Retinal pigment epithelial cell (primary cell): Measurements from ENCODE around the gene ZNF618.

Source experiments
- DNase-seq: peaks from one replicate; pipeline ENCODE4 v3.0.0-alpha.2; 2010; ENCODE audit warnings: low read depth
- H3K4me3 ChIP-seq: 2 replicates; pipeline ENCODE4 v1.5.1; 2011; ENCODE audit warnings: mild to moderate bottlenecking, low read length, control low read depth, moderate library complexity
- TF ChIP-seq, protein P1 (sequence below): conservative IDR thresholded peaks from 2 replicates; pipeline ENCODE4 v1.5.1; 2011; ENCODE audit warnings: low read depth, low read length, control low read depth, inconsistent platforms

The ZNF618 gene

DNA sequence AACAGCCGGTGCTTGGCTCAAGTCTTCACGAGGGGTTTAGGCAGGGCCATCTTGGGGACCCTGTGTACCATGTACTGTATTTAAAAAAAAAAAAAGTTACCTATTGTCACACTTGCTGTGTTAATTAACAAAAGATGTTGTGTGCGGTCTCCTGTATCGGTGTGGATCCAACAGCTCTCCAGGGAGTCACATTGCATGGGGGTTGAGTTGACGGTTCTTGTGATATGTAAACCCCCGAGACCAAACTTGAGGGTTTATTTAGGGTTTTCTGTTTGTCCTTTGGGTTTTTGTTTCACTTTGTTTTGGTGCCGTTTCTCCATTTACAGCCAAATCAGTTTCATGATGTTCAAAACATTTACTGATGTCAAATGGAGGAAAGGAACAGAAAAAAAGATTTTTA is 179.8 kb downstream of the ZNF618 start:
- DNase-seq = no peak
- no peak overlapping the region for H3K4me3 ChIP-seq
- TF ChIP-seq, protein P1, sequence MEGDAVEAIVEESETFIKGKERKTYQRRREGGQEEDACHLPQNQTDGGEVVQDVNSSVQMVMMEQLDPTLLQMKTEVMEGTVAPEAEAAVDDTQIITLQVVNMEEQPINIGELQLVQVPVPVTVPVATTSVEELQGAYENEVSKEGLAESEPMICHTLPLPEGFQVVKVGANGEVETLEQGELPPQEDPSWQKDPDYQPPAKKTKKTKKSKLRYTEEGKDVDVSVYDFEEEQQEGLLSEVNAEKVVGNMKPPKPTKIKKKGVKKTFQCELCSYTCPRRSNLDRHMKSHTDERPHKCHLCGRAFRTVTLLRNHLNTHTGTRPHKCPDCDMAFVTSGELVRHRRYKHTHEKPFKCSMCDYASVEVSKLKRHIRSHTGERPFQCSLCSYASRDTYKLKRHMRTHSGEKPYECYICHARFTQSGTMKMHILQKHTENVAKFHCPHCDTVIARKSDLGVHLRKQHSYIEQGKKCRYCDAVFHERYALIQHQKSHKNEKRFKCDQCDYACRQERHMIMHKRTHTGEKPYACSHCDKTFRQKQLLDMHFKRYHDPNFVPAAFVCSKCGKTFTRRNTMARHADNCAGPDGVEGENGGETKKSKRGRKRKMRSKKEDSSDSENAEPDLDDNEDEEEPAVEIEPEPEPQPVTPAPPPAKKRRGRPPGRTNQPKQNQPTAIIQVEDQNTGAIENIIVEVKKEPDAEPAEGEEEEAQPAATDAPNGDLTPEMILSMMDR = no peak

DNA sequence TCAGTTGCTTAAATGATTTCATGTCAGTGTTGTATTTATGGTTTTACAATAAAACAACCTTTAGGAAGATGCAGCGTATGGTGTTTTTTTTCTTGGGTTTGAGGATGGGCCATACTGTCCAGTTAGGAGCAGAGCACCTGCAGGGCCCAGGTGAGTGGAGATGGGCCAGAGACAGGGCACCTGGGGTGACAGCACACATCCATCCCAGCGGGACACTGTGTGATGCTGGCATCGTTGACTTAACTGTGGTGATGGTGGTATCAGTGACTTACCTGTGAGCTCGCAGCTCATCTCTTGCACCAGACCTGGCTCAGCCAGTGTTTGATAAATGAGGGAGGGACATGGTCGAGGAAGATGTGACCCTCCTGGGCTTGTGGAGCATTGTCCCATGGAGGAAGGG is 180.4 kb downstream of the ZNF618 start:
- no peak overlapping the region for H3K4me3 ChIP-seq
- DNase-seq = no peak
- TF ChIP-seq, protein P1 = no peak

GRCh38 chr9:114057161-114057885 is 181.2 kb downstream of the ZNF618 start:
- no peak for DNase-seq
- TF ChIP-seq, protein P1 = no peak
- H3K4me3 ChIP-seq = no peak overlapping the region

- TF ChIP-seq, protein P1 = no peak
- DNase-seq = no peak
- no peak overlapping the region for H3K4me3 ChIP-seq
These were observed 182.6 kb downstream of the ZNF618 start for GRCh38 chr9:114058688-114059046.

DNA sequence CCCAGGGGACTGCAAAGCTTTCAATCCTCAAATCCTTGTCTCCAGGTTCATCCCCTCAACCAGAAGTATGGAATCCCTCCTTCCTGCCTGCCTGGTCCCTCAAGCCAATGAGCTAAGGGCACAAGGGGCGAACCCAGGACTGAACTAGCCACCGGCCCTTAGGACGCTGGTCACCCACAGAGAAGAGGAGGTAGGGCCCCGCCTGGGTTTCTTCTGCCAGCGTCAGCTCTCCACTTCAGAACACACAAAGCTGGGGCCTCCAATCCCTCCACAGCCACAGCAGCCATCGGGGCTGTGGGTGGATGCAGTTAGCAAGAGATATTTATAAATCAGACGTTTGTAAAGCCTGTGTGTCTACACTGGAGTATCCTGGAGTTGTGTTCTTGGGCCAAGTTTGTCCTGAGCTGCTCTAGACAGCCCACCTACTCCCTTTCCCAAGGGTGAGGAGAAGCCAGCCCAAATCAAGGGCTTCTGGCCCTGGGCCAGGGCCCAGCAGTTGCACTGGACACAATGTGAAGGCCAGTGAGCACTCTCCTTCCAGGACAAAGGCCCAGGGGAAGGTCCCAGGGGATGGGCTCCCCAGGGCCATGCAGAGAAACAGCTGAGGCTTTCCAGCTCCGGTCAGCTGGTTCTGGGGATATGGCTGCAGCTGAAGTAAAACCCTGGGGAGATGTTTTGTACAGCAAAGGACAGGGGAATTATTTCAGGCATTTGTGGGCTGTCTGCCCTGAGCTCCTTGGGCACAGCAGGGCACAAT is 183.1 kb downstream of the ZNF618 start:
- DNase-seq = no peak
- TF ChIP-seq, protein P1 = no peak
- H3K4me3 ChIP-seq = no peak overlapping the region

- H3K4me3 ChIP-seq = no peak overlapping the region
- TF ChIP-seq, protein P1 = no peak
- no peak for DNase-seq
These were observed 184.0 kb downstream of the ZNF618 start for GRCh38 chr9:114060070-114060469.

DNA sequence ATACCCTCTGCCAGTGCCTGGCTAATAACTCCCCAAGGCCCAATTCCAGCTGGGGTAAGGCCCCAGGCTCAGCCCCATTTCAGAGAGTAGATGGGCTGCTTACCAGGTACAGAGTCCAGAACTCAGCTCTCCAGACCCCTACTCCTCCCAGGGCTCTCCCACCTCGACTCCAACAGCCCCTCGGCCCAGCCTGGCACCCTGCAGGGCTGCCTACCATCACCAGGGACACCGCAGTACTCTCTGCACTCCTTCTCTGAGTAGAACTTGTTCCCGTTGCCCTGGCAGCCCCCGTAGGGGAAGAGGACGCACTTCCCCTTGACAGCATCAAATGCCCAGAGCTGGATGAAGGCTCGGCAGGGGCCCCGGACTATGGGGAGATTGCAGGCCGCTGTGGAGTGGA is 184.6 kb downstream of the ZNF618 start:
- TF ChIP-seq, protein P1 = no peak
- no peak overlapping the region for H3K4me3 ChIP-seq
- DNase-seq = no peak
